HepG2 (cell line): Measurements from ENCODE around the gene DPP7. TPM values are rescaled to one million over a fixed set of nuclear protein-coding genes. Genes with fewer than 3 reads are reported as not detected.
"Not testable (repeated sequence)": the region's sequence is repeated elsewhere in the genome, so short reads cannot be mapped to it uniquely, and the experiment has no call there.

Experiments
- ATAC-seq: fragments of 200-7000 bp; cut with Tn5 transposase; 3 replicates; pipeline ENCODE4 v1.9.1; 2020; ENCODE audit warnings: mild to moderate bottlenecking, moderate library complexity
- BruUV-seq: library from RNA; stranded (reverse); fragments of 400-500 nt; replicated peaks from 2 replicates; lab custom pipeline; 2021; lab: Mats Ljungman, UMichigan
- CTCF ChIA-PET: fragments of 300-600 bp; formaldehyde crosslinking; extraction: SDS; loops from one replicate; lab custom pipeline; 2021; ENCODE audit warnings: low total read pairs, inconsistent platforms, low intra/inter-chr PET ratio; lab: Yijun Ruan, JAX
- POLR2A ChIA-PET: fragments of 350-600 bp; sonication (Branson Sonifier 250); formaldehyde crosslinking; loops from one replicate; lab custom pipeline; 2020; ENCODE audit warnings: antibody characterized with exemption, inconsistent platforms; lab: Yijun Ruan, JAX
- DNase-seq: peaks from one replicate; pipeline ENCODE4 v3.0.0-alpha.2; 2015; ENCODE audit warnings: low spot score
- FAIRE-seq: peaks from 3 replicates; lab custom pipeline; 2011; peaks lifted over from hg19 to GRCh38; lab: Jason Lieb, UNC
- H2AFZ ChIP-seq: one replicate; pipeline ENCODE4 v1.6.1; 2011; ENCODE audit warnings: low read length, inconsistent platforms
- H3K27ac ChIP-seq: fragments of 300-600 bp; 3 replicates; pipeline ENCODE4 v1.8.0; 2011; ENCODE audit warnings: mixed run types, mild to moderate bottlenecking, mixed read lengths, low read length, inconsistent platforms; ENCODE audit not compliant: insufficient read depth; ENCODE audit errors: extremely low read length
- H3K27me3 ChIP-seq, 2 experiments: fragments of 200-600 bp in 1 of 2; 2 replicates in 1 of 2; 3 replicates in 1 of 2; pipeline versions ENCODE4 v1.6.0 to v1.8.0; 2011; ENCODE audit warnings: low read length in 2 of 2, mild to moderate bottlenecking in 2 of 2, moderate library complexity in 2 of 2, inconsistent platforms in 1 of 2; ENCODE audit not compliant: insufficient read depth in 2 of 2, control insufficient read depth in 1 of 2
- H3K36me3 ChIP-seq, 2 experiments: fragments of 200-600 bp in 1 of 2; replicated peaks in 1 of 2; 2 replicates in 1 of 2; 3 replicates in 1 of 2; pipeline versions ENCODE4 v1.5.1 to v1.8.0; 2011; ENCODE audit warnings: low read length in 2 of 2, inconsistent platforms in 1 of 2; ENCODE audit not compliant: insufficient read depth in 2 of 2, control insufficient read depth in 1 of 2
- H3K4me1 ChIP-seq: 2 replicates; pipeline ENCODE4 v1.5.1; 2012; ENCODE audit warnings: low read length, inconsistent platforms; ENCODE audit not compliant: insufficient read depth
- H3K4me2 ChIP-seq: 2 replicates; pipeline ENCODE4 v1.6.0; 2011; ENCODE audit warnings: low read depth, low read length, inconsistent platforms
- H3K4me3 ChIP-seq, 3 experiments: fragments of 200-600 bp in 1 of 3; sonication (generic), shearing (Covaris generic) in 1 of 3; replicated peaks in 1 of 3; 2 replicates each; pipeline ENCODE4 v1.5.1; 2011 to 2016; ENCODE audit warnings: low read length in 3 of 3, inconsistent platforms in 2 of 3, low read depth in 2 of 3, mild to moderate bottlenecking in 2 of 3, control low read depth in 1 of 3, mixed read lengths in 1 of 3; ENCODE audit not compliant: insufficient read depth in 1 of 3
- H3K79me2 ChIP-seq: one replicate; pipeline ENCODE4 v1.6.1; 2011; ENCODE audit warnings: low read length, inconsistent platforms; ENCODE audit not compliant: insufficient read depth
- H3K9ac ChIP-seq: 2 replicates; pipeline ENCODE4 v1.6.0; 2011; ENCODE audit warnings: mild to moderate bottlenecking, low read depth, low read length, inconsistent platforms; ENCODE audit not compliant: insufficient read depth
- H3K9me3 ChIP-seq: 2 replicates; pipeline ENCODE4 v1.5.1; 2012; ENCODE audit warnings: mild to moderate bottlenecking, low read length
- H4K20me1 ChIP-seq: 2 replicates; pipeline ENCODE4 v1.6.0; 2011; ENCODE audit warnings: inconsistent platforms, mild to moderate bottlenecking, low read length, moderate library complexity; ENCODE audit not compliant: insufficient read depth
- CEBPG ChIP-seq: IDR thresholded peaks from 2 replicates; pipeline ENCODE4 v1.6.1; 2016
- ISX ChIP-seq: sonication (generic); formaldehyde crosslinking; conservative IDR thresholded peaks from 2 replicates; pipeline ENCODE4 v1.5.0; 2020; ENCODE audit warnings: missing genetic modification reagents
- MZF1 ChIP-seq: sonication (generic); formaldehyde crosslinking; IDR thresholded peaks from 2 replicates; pipeline ENCODE4 v1.8.1; 2023; ENCODE audit warnings: mild to moderate bottlenecking, missing genetic modification reagents, borderline replicate concordance
- SMC3 ChIP-seq: IDR thresholded peaks from 2 replicates; pipeline ENCODE4 v1.6.1; 2011; ENCODE audit warnings: low read length, improper control_type of control experiment
- ZNF362 ChIP-seq: sonication (generic); formaldehyde crosslinking; IDR thresholded peaks from 2 replicates; pipeline ENCODE4 v1.4.0; 2020; ENCODE audit warnings: missing genetic modification reagents, mild to moderate bottlenecking, borderline replicate concordance
- ZNF460 ChIP-seq: sonication (generic); formaldehyde crosslinking; IDR thresholded peaks from 2 replicates; pipeline ENCODE4 v1.5.1; 2020; ENCODE audit warnings: missing genetic modification reagents, mild to moderate bottlenecking, borderline replicate concordance
- ZNF558 ChIP-seq: sonication (generic); formaldehyde crosslinking; IDR thresholded peaks from 2 replicates; pipeline ENCODE4 v1.9.0; 2022; ENCODE audit warnings: mild to moderate bottlenecking, missing genetic modification reagents, borderline replicate concordance
- ZNF691 ChIP-seq: sonication (generic); formaldehyde crosslinking; IDR thresholded peaks from 2 replicates; pipeline ENCODE4 v1.4.0; 2020; ENCODE audit warnings: missing genetic modification reagents, low read depth, mild to moderate bottlenecking, borderline replicate concordance
- WGBS: methylation state at CpG from one replicate; pipeline ENCODE4 v1.1.6; 2017; ENCODE audit warnings: low lambda C conversion rate; 5-methylcytosine and 5-hydroxymethylcytosine counted together
- in situ Hi-C: cut with HindIII; loops from 2 replicates; pipeline ENCODE4 v1.10.0; 2017; ENCODE audit warnings: low pct_unique_long_range_greater_than_20kb; ENCODE audit not compliant: extremely low pct_ligation_motif_present
- intact Hi-C: fragments of 100-400 bp; cut with micrococcal nuclease; formaldehyde crosslinking; loops from one replicate; pipeline ENCODE4 v1.10.0; 2022; ENCODE audit not compliant: unreplicated experiment
- polyA plus RNA-seq, 8 experiments: library from polyadenylated mRNA; depleted of rRNA in 3 of 8; stranded (reverse) in 7 of 8; unstranded in 1 of 8; fragments of >200 nt; fragmentation: Illumina TruSeq in 4 of 8; extraction: Trizol in 4 of 8; gene quantifications; 2 replicates each; pipeline versions ENCODE4 v1.2.1 to v1.2.3, GENCODE V29; 2011 to 2016; ENCODE audit warnings: low read depth in 4 of 8, missing spikeins in 1 of 8, mixed read lengths in 1 of 8; ENCODE audit not compliant: insufficient read depth in 1 of 8
- total RNA-seq, 5 experiments: library from RNA; depleted of rRNA; stranded (reverse); fragments of >200 nt; fragmentation: Illumina TruSeq; extraction: Trizol; gene quantifications; 2 replicates each; pipeline ENCODE4 v1.2.3, GENCODE V29; 2016; ENCODE audit warnings: low read depth in 1 of 5
- TF ChIP-seq, protein P1 (sequence below): sonication (generic); formaldehyde crosslinking; IDR thresholded peaks from 2 replicates; pipeline ENCODE4 v1.8.0; 2022; ENCODE audit warnings: missing genetic modification reagents, mild to moderate bottlenecking, borderline replicate concordance
- TF ChIP-seq, protein P2 (sequence below): sonication (generic); formaldehyde crosslinking; IDR thresholded peaks from 2 replicates; pipeline ENCODE4 v1.5.0; 2020; ENCODE audit warnings: missing genetic modification reagents

The DPP7 gene
- total and polyA plus RNA-seq, 2 of the 13 experiments (the other 11 are each of a cell fraction or from before 2014, with no cell fraction given): 1.2 to 4.5 TPM

DNA sequence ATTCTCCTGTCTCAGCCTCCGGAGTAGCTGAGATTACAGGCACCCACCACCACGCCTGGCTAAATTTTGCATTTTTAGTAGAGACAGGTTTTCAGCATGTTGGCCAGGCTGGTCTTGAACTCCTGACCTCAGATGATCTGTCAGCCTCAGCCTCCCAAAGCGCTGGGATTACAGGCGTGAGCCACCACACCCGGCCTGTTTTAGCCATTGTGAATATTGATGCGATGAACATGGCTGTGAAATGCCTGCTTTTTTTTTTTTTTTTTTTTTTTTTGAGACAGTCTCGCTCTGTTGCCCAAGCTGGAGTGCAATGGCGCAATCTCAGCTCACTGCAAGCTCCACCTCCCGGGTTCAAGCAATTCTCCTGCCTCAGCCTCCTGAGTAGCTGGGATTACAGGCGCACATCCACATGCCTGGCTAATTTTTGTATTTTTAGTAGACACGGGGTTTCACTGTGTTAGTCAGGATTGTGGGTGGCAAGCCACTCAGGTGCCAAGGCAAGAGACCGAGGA, 3.6 kb upstream of the DPP7 start:
- H3K4me2 ChIP-seq, DNase-seq, H3K4me3 ChIP-seq, H3K9ac ChIP-seq, ATAC-seq, in situ Hi-C loops, H2AFZ ChIP-seq, H3K79me2 ChIP-seq, H3K27me3 ChIP-seq, FAIRE-seq, BruUV-seq, H3K27ac ChIP-seq, H4K20me1 ChIP-seq, H3K36me3 ChIP-seq, H3K9me3 ChIP-seq: not testable (repeated sequence)
- peak; percentile 60; the same call in 1 of the 2 replicates for TF ChIP-seq ZNF362
- TF ChIP-seq CEBPG (CRISPR knock-in tag): peak; percentile 61
- TF ChIP-seq ZNF460 (CRISPR knock-in tag): peak; percentile 15; the same call in 1 of the 2 replicates
- intact Hi-C loops: loop anchor here (10.0 kb wide), 1 partner anchor 57 kb away; the partner anchor contains the start of genes LRRC26 and TMEM210
- ChIA-PET POLR2A (interaction anchor here (0.9 to 1.4 kb wide), 7 partner anchors 9 to 159 kb away, joined by 3 to 7 read pairs (median 4); partner anchors contain the start of genes RNF208, RNF224, TOR4A and TPRN), CTCF (interaction anchor here (0.9 kb wide), 1 partner anchor 118 kb away, joined by 3 read pairs; no protein-coding TSS in a partner anchor)
- WGBS: 53% methylated on average over 12 of the region's 12 CpGs
- H3K4me1 ChIP-seq: peaks cover 47% of the 10 kb centered on the region

DNA sequence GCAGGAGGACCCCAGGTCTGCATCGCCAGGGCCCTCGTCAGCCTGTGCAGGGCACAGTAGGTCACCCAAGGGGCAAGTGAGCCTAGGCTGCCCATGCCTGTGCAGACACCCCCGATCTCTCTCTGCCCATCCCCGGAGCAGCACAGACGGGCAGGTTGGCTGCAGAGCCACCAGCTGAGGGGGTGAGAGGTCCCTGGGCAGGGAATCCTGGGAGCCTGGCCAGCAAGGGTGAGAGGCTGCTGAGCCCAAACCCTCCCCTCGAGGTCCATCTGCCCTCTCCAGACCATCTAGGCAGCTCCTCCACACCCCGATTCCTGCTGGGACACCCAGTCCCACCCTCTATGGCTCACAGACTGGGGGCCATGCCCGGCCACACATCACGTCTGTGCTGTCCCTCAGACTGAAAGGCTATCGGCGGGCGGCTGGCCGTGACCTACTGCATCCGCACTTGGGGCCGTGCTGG, 2.8 kb upstream of the DPP7 start:
- no TSS peak for BruUV-seq
- intact Hi-C loops: loop anchor here (10.0 kb wide), 1 partner anchor 58 kb away; the partner anchor contains the start of genes LRRC26 and TMEM210
- peak overlapping the region; percentile 3 to 49 (median 8); a peak in 4 of 6 replicates for H3K4me3 ChIP-seq
- H2AFZ ChIP-seq: no peak overlapping the region
- no peaks in the 10 kb centered on the region for H3K36me3 ChIP-seq
- CTCF ChIA-PET: no interaction called here
- H3K9ac ChIP-seq: peak overlapping the region; percentile 42; the same call in 1 of the 2 replicates
- peak overlapping the region; percentile 42 for H3K27ac ChIP-seq
- H3K27me3 ChIP-seq: no peaks in the 10 kb centered on the region
- ATAC-seq: peak; percentile 49
- no peak for DNase-seq
- no peak for FAIRE-seq
- peaks cover 50% of the 10 kb centered on the region for H3K4me1 ChIP-seq
- no peaks in the 10 kb centered on the region for H4K20me1 ChIP-seq
- no peaks in the 10 kb centered on the region for H3K9me3 ChIP-seq
- H3K4me2 ChIP-seq: peak overlapping the region; percentile 77
- in situ Hi-C loops: no loop called here
- no peaks in the 10 kb centered on the region for H3K79me2 ChIP-seq
- WGBS: 45% methylated on average over 6 of the region's 15 CpGs
- POLR2A ChIA-PET: interaction anchor here (0.6 to 1.4 kb wide), 2 partner anchors 34 to 160 kb away, joined by 3 to 4 read pairs; partner anchors contain the start of gene TOR4A
- TF ChIP-seq, protein P1, sequence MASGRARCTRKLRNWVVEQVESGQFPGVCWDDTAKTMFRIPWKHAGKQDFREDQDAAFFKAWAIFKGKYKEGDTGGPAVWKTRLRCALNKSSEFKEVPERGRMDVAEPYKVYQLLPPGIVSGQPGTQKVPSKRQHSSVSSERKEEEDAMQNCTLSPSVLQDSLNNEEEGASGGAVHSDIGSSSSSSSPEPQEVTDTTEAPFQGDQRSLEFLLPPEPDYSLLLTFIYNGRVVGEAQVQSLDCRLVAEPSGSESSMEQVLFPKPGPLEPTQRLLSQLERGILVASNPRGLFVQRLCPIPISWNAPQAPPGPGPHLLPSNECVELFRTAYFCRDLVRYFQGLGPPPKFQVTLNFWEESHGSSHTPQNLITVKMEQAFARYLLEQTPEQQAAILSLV (CRISPR knock-in tag): no peak
- no peak for TF ChIP-seq SMC3
- TF ChIP-seq ISX (CRISPR knock-in tag): no peak
- TF ChIP-seq MZF1: no peak
- TF ChIP-seq, protein P2, sequence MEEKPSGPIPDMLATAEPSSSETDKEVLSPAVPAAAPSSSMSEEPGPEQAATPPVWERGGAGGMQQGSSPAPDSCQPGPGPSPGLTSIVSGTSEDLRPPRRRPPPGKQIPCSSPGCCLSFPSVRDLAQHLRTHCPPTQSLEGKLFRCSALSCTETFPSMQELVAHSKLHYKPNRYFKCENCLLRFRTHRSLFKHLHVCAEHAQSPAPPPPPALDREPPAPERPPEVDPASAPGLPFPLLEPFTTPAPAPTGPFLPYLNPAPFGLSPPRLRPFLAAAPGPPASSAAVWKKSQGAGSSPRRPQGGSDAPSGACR (CRISPR knock-in tag): no peak
- TF ChIP-seq ZNF558: no peak
- TF ChIP-seq ZNF691 (CRISPR knock-in tag): no peak
